Measurements from ENCODE around the gene ASMT. TPM values are rescaled to one million over a fixed set of nuclear protein-coding genes. Genes with fewer than 3 reads are reported as not detected.
A peak's percentile ranks its signal among the peaks of the same experiment; 100 is the strongest.
"Not testable (repeated sequence)": the region's sequence is repeated elsewhere in the genome, so short reads cannot be mapped to it uniquely, and the experiment has no call there.

ASMT gene, protein sequence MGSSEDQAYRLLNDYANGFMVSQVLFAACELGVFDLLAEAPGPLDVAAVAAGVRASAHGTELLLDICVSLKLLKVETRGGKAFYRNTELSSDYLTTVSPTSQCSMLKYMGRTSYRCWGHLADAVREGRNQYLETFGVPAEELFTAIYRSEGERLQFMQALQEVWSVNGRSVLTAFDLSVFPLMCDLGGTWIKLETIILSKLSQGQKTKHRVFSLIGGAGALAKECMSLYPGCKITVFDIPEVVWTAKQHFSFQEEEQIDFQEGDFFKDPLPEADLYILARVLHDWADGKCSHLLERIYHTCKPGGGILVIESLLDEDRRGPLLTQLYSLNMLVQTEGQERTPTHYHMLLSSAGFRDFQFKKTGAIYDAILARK
- total RNA-seq (1 to 10 TPM; 1.9 to 2.1 TPM), polyA plus RNA-seq (0.40 TPM)

DNA sequence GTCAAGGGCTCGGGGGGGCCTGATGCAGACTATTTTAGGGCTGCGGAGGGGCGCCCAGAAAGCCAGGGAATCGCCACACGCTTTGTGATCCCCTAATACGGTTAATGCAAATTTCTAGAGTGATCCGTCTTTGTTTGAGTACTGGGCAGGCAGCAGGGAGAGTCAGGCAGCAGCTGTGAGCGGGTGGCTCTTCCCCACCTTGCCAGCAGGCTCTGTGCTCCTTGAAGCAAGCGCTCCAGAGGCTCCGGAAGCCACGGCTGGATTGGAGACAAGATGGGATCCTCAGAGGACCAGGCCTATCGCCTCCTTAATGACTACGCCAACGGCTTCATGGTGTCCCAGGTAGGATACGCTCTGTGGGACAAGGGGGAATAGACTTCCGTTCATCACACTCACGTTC is at the start of gene ASMT:
ASMT (plus strand) TSS at position 133 of the 400 bp plus-strand sequence; CDS start at position 274, 141 bp downstream.
- Histone ChIP-seq H3K27me3 (ENCODE audit: insufficient read depth, low read length, poor library complexity, severe bottlenecking) (no peaks in the 10 kb centered on the region), H3K4me3 (ENCODE audit: low read length) (no peak within 1 kb of the TSS), H3K4me1 (ENCODE audit: insufficient read depth, low read length) (no peaks in the 10 kb centered on the region), H3K9me3 (ENCODE audit: low read length) (no peaks in the 10 kb centered on the region), H3K36me3 (ENCODE audit: insufficient read depth, low read length) (no peaks in the 10 kb centered on the region), H3K27ac (ENCODE audit: low read depth, low read length) (no peak within 1 kb of the TSS)
- ChIA-PET POLR2A (no interaction called here), CTCF (no interaction called here)
- peaks cover 5 to 6% of the 10 kb centered on the region in 2 donors for H3K27me3 Mint-ChIP-seq
- H3K27ac Mint-ChIP-seq, result peak within 1 kb of the TSS in 1 of 8 donors; percentile 79
- H3K9me3 Mint-ChIP-seq, result no peaks in the 10 kb centered on the region
- DNase-seq, result no peak
- H3K4me3 Mint-ChIP-seq, result no peak within 1 kb of the TSS
- H3K4me1 Mint-ChIP-seq, result no peaks in the 10 kb centered on the region
- no peaks in the 10 kb centered on the region for H3K36me3 Mint-ChIP-seq

DNA sequence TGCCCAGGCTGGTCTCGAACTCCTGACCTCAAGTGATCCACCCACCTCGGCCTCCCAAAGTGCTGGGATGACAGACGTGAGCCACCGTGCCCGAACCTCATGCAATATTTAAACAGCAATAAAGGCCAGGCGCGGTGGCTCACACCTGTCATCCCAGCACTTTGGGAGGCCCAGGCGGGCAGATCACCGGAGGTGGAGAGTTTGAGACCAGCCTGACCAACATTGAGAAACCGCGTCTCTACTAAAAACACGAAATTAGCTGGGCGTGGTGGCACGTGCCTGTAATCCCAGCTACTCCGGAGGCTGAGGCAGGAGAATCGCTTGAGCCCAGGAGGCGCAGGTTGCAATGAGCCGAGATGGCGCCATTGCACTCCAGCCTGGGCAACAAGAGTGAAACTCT is 40.7 kb upstream of the ASMT start:
- DNase-seq, POLR2A ChIA-PET, H3K9me3 Mint-ChIP-seq: not testable (repeated sequence)

DNA sequence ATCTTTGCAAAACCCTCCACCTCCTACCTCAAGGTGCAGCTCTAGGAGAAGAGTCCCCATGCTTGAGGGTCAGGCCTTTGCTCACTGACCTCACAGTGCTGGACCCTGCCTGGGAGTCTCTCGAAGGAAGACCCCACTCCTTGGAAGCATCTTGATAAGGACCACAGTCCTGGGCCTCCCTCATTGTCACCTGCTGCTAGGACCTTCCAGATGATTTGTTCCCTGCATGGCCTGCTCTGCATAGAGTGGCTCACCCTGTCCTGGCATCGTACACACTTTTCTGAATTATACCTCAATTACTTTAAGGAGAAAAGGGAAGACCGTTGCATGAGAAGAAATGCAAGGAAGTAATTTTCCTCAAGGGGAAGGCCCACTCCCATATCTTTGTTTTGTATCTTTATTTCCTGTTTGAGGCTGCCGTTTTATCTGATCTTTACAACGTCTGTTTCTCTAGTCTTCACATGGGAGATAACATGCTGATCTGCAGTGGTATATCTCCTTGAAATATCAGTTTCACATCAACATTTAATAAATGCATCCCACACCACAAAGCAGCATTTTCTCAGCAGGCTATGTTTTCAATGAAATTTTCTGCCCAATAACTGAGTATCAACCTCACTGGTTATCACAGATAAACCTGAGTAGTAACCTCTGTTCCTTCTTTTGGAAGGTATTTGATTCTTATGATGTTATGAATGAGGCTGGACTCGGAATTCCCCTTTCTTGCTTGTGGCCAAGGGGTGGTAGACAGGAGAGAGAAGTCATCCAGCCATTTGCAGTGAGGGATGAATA is 38.5 kb upstream of the ASMT start:
- Mint-ChIP-seq H3K4me3 (no peak overlapping the region), H3K4me1 (peaks cover 15 to 18% (median 15%) of the 10 kb centered on the region in 3 donors), H3K36me3 (no peaks in the 10 kb centered on the region), H3K27me3 (no peaks in the 10 kb centered on the region), H3K9me3 (peaks cover 0 to 4% (median 0%) of the 10 kb centered on the region in 5 donors), H3K27ac (no peak overlapping the region)
- Histone ChIP-seq H3K27ac (ENCODE audit: low read depth, low read length) (no peak overlapping the region), H3K4me1 (ENCODE audit: insufficient read depth, low read length) (peaks cover 47% of the 10 kb centered on the region), H3K4me3 (ENCODE audit: low read length) (peak overlapping the region; percentile 7), H3K9me3 (ENCODE audit: low read length) (no peaks in the 10 kb centered on the region), H3K27me3 (ENCODE audit: insufficient read depth, low read length, poor library complexity, severe bottlenecking) (no peaks in the 10 kb centered on the region), H3K36me3 (ENCODE audit: insufficient read depth, low read length) (no peaks in the 10 kb centered on the region)
- POLR2A ChIA-PET, result no interaction called here
- CTCF ChIA-PET, result no interaction called here
- DNase-seq, result peak in 2 of 5 donors; percentile 31 to 43

More for the DNA sequence above, 40.7 kb upstream of the ASMT start:
- H3K27me3 ChIP-seq (ENCODE audit: insufficient read depth, low read length, poor library complexity, severe bottlenecking); H3K27me3 Mint-ChIP-seq; H3K36me3 ChIP-seq (ENCODE audit: insufficient read depth, low read length); H3K4me3 ChIP-seq (ENCODE audit: low read length); H3K4me3 Mint-ChIP-seq; H3K27ac ChIP-seq (ENCODE audit: low read depth, low read length); H3K27ac Mint-ChIP-seq; H3K36me3 Mint-ChIP-seq; CTCF ChIA-PET; H3K9me3 ChIP-seq (ENCODE audit: low read length): not testable (repeated sequence)
- H3K4me1 ChIP-seq (ENCODE audit: insufficient read depth, low read length), result peaks cover 59% of the 10 kb centered on the region
- peaks cover 21 to 24% (median 23%) of the 10 kb centered on the region in 3 donors for H3K4me1 Mint-ChIP-seq

DNA sequence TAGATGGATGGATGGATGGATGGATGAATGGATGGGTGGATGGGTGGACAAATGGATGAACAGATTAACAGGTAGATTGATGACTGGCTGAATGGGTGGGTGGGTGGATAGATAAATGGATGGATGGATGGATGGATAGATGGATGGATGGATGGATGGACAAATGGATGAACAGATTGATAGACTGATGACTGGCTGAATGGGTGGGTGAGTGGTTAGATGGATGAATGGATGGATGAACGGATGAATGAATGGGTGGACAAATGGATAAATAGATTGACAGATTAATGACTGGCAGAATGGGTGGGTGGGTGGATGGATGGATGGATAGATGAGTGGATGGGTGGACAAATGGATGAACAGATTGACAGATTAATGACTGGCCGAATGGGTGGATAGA is 37.0 kb upstream of the ASMT start:
- H3K27me3 ChIP-seq (ENCODE audit: insufficient read depth, low read length, poor library complexity, severe bottlenecking), result no peaks in the 10 kb centered on the region
- H3K4me3 ChIP-seq (ENCODE audit: low read length), result no peak overlapping the region
- no peaks in the 10 kb centered on the region for H3K36me3 Mint-ChIP-seq
- H3K27ac ChIP-seq (ENCODE audit: low read depth, low read length), result no peak overlapping the region
- H3K4me1 ChIP-seq (ENCODE audit: insufficient read depth, low read length), result peaks cover 52% of the 10 kb centered on the region
- H3K27me3 Mint-ChIP-seq, result no peaks in the 10 kb centered on the region
- H3K36me3 ChIP-seq (ENCODE audit: insufficient read depth, low read length), result no peaks in the 10 kb centered on the region
- DNase-seq, result no peak
- H3K4me3 Mint-ChIP-seq, result no peak overlapping the region
- CTCF ChIA-PET, result no interaction called here
- POLR2A ChIA-PET, result no interaction called here
- H3K9me3 Mint-ChIP-seq, result peaks cover 0 to 4% (median 0%) of the 10 kb centered on the region in 5 donors
- H3K9me3 ChIP-seq (ENCODE audit: low read length), result no peaks in the 10 kb centered on the region
- H3K27ac Mint-ChIP-seq, result no peak overlapping the region
- peaks cover 16 to 20% (median 19%) of the 10 kb centered on the region in 3 donors for H3K4me1 Mint-ChIP-seq

DNA sequence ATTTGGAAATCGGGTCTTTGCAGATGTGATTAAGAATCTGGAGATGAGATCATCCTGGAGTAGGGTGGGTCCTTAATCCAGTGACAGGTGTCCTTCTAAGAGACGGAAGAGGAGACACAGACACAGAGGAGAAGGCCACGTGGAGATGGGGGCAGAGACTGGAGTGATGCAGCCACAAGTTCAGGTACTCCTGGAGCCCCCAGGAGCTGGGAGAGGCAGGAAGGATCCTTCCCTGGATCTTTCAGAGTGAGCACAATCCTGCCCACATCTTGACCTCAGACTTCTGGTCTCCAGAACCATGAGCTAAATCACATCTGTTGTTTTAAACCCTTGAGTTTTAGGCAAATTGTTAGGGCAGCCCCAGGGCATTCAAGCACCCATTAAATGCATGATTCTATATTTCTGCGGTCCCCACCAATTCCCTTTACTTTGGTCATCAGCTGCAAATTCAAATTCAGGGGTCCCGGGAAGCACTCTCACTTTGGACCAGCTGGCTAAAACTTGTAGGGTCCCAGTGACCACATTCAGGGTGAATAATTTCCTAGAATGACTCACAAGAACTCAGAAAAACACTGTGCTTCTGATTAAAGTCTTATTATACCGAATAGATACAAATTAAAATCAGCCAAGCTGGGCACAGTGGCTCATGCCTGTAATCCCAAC is 36.2 kb upstream of the ASMT start:
- CTCF ChIA-PET, result no interaction called here
- H3K4me3 Mint-ChIP-seq, result no peak overlapping the region
- H3K9me3 ChIP-seq (ENCODE audit: low read length), result no peaks in the 10 kb centered on the region

DNA sequence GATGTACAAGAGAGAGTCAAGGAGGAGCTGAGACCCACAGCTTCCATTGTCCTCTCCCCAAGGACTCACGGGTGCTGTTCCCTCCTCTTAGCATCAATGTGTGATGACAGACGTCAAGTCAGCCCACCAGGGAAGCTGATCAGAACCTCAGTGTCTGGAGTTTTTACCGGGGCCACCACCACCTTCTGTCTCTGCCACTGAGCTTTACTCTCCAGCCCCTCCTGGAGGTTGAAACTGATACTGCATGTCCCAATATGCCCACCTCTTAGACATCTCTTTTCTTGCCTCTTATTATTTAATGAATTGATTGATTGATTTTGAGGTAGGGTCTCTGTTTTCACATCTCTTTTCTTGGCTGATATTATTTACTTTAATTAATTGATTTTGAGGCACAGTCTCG is 33.7 kb upstream of the ASMT start:
- H3K4me3 ChIP-seq (ENCODE audit: low read length), result no peak overlapping the region
- H3K36me3 Mint-ChIP-seq, result no peaks in the 10 kb centered on the region
- no peaks in the 10 kb centered on the region for H3K9me3 ChIP-seq (ENCODE audit: low read length)
- H3K27me3 ChIP-seq (ENCODE audit: insufficient read depth, low read length, poor library complexity, severe bottlenecking), result no peaks in the 10 kb centered on the region
- H3K27me3 Mint-ChIP-seq, result peaks cover 0 to 2% of the 10 kb centered on the region in 2 donors
- POLR2A ChIA-PET, result no interaction called here
- CTCF ChIA-PET, result no interaction called here
- peaks cover 25 to 31% (median 27%) of the 10 kb centered on the region in 3 donors for H3K4me1 Mint-ChIP-seq
- H3K9me3 Mint-ChIP-seq, result peaks cover 0 to 4% (median 0%) of the 10 kb centered on the region in 5 donors
- no peaks in the 10 kb centered on the region for H3K36me3 ChIP-seq (ENCODE audit: insufficient read depth, low read length)
- peaks cover 50% of the 10 kb centered on the region for H3K4me1 ChIP-seq (ENCODE audit: insufficient read depth, low read length)
- peak overlapping the region in 1 of 7 donors; percentile 43 for H3K4me3 Mint-ChIP-seq
- H3K27ac Mint-ChIP-seq, result peak overlapping the region in 5 of 8 donors; percentile 52 to 93 (median 63)
- no peak overlapping the region for H3K27ac ChIP-seq (ENCODE audit: low read depth, low read length)
- peak; percentile 59 to 78 (median 67) for DNase-seq

More for the DNA sequence above, 36.2 kb upstream of the ASMT start:
- Mint-ChIP-seq H3K27me3 (peaks cover 0 to 2% of the 10 kb centered on the region in 2 donors), H3K4me1 (peaks cover 24 to 27% (median 25%) of the 10 kb centered on the region in 3 donors), H3K27ac (peak overlapping the region in 3 of 8 donors; percentile 14 to 56 (median 46)), H3K36me3 (no peaks in the 10 kb centered on the region), H3K9me3 (peaks cover 0 to 4% (median 0%) of the 10 kb centered on the region in 5 donors)
- no peak for DNase-seq
- Histone ChIP-seq H3K4me1 (ENCODE audit: insufficient read depth, low read length) (peaks cover 57% of the 10 kb centered on the region), H3K27me3 (ENCODE audit: insufficient read depth, low read length, poor library complexity, severe bottlenecking) (no peaks in the 10 kb centered on the region), H3K4me3 (ENCODE audit: low read length) (no peak overlapping the region), H3K36me3 (ENCODE audit: insufficient read depth, low read length) (no peaks in the 10 kb centered on the region), H3K27ac (ENCODE audit: low read depth, low read length) (no peak overlapping the region)
- POLR2A ChIA-PET, result no interaction called here

DNA sequence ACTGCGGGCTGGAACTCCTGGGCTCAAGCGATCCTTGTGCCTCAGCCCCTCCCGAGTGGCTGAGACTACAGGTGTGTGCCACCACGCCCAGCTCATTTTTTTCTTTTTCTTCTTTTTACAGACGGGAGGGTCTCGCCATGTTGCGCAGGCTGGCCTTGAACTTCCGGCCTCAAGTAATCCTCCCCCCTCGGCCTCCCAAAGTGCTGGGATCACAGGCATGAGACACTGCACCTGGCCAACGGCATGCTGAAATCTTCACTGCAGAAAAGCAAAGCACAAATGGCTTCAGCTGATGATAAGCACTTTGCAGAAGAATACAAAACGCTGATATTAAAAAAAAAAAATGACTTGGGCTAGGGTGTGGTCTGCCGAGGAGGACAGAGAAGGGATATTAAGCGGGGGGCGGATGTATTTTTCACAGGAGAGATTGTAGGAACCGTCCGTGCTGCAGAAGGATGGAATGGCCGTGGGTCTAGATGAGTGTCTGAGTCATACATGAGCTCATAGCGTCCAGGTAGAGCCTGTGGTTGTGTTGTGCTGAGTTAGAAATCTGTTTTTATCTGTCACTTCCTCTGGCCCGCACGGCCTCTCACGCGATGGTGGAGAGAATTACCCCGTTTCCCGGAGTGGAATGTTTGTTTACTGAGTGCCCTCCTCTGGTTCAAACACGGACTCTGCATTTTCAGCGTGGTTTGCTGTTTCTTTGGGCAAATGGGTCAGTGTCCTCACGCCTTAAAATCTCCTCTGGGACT is 32.0 kb upstream of the ASMT start:
- Histone ChIP-seq H3K4me3 (ENCODE audit: low read length) (no peak overlapping the region), H3K27me3 (ENCODE audit: insufficient read depth, low read length, poor library complexity, severe bottlenecking) (no peaks in the 10 kb centered on the region), H3K9me3 (ENCODE audit: low read length) (no peaks in the 10 kb centered on the region), H3K4me1 (ENCODE audit: insufficient read depth, low read length) (peaks cover 36% of the 10 kb centered on the region), H3K36me3 (ENCODE audit: insufficient read depth, low read length) (no peaks in the 10 kb centered on the region), H3K27ac (ENCODE audit: low read depth, low read length) (no peak overlapping the region)
- DNase-seq, result peak in 2 of 5 donors; percentile 34 to 77
- peaks cover 0 to 2% of the 10 kb centered on the region in 2 donors for H3K27me3 Mint-ChIP-seq
- peak overlapping the region in 5 of 7 donors; percentile 1 to 66 (median 59) for H3K4me3 Mint-ChIP-seq
- peak overlapping the region; percentile 11 to 94 (median 78) for H3K27ac Mint-ChIP-seq
- peaks cover 27 to 35% (median 31%) of the 10 kb centered on the region in 3 donors for H3K4me1 Mint-ChIP-seq
- H3K36me3 Mint-ChIP-seq, result no peaks in the 10 kb centered on the region
- H3K9me3 Mint-ChIP-seq, result peaks cover 0 to 4% (median 0%) of the 10 kb centered on the region in 5 donors
- ChIA-PET POLR2A (no interaction called here), CTCF (no interaction called here)
